CD4-positive, alpha-beta T cell treated with Interleukin-10 for 1 hour (primary cell): ENCODE data around the gene MUC6.
"Not testable (repeated sequence)": the region's sequence is repeated elsewhere in the genome, so short reads cannot be mapped to it uniquely, and the experiment has no call there.

ENCODE experiments used
- DNase-seq: peaks from one replicate; pipeline ENCODE4 v3.0.0-alpha.2; 2020

MUC6 gene

DNA sequence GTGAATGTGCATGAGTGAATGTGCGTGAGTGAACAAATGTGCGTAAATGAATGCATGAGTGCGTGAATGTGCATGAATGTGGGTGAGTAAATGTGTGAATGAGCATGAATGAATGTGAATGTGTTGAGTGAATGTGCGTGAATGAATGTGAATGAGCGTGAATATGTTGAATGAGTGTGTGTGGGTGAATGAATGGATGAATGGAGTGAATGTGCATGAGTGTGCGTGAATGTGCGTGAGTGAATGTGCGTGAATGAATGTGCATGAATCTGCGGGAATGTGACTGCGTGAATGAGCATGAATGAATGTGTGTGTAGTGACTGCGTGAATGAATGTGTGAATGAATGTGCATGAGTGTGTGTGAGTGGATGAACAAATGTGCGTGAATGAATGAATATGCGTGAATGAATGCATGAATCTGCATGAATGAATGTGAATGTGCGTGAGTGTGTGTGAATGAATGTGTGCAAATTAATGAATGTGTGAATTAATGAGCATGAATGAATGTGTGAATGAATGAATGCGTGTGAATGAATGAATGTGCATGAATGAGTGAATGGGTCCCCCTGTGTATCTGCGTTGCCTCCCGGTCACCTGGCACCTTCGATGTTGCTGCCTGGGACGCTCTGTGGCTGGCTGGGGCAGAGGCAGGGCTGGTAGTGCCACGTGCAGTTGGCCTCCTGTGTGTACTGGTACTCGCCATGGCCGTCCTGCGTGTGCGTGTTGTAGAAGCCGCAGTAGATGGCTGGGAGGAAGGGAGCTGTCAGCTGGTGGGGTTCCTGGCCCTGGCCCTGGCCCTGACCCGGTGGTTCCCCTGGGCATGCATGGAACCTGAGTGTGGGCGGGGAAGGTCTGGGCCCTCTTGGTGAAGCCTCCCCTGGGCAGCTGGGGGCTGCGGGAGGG is 13.4 kb downstream of the MUC6 start:
- DNase-seq, result no peak

- no peak for DNase-seq
Observed at GRCh38 chr11:1022411-1022810, 14.1 kb downstream of the MUC6 start.

GRCh38 chr11:1020211-1020905 is 16.2 kb downstream of the MUC6 start:
- DNase-seq, result no peak

DNA sequence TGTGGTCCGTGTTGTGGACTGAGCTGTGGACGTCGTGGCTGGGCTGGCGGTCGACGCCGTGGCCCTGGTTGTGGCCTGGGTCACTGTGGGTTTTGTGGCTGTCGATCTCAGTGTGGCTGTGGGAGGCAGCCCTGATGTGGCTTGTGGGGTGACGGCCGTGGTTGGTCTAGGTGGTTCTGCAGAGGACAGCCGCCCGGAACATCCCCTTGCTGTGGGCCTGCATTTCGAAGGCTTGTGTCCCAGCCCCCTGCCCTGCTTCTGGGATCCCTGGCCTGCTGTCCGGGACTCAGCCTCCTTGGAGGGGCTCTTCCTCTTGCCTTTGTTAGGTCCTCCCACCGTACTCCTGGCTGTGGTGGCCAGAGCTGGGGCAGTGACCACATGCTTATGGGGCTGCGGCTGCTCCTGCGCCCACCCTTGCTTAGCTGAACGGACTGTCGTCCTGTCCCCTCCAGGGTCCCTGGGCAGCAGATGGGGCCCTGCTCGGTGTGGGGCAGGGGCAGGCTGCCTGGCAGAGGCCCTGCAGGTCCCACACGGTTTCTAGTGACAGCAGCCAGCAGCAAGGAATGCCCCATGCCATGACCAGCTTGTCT is 17.1 kb downstream of the MUC6 start:
- DNase-seq, result no peak

DNA sequence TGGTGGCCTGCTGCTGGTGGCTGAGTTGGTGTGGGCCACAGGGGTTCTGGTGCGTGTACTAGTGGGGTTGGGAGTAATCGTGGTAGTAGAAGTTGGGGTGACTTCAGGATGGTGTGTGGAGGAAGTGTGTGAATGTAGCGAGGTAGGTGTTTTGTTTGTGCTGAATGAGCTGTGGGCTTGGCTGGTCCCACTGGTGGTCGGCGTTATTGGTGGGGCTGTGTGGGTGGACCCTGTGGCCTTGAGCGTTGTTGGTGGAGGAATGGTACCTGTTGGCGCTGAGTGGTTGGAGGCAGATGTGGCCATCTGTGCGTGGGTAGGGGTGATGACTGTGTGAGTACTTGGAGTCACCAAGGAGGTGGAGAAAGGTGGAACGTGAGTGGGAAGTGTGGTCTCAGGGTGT is 18.4 kb downstream of the MUC6 start:
- no peak for DNase-seq

DNA sequence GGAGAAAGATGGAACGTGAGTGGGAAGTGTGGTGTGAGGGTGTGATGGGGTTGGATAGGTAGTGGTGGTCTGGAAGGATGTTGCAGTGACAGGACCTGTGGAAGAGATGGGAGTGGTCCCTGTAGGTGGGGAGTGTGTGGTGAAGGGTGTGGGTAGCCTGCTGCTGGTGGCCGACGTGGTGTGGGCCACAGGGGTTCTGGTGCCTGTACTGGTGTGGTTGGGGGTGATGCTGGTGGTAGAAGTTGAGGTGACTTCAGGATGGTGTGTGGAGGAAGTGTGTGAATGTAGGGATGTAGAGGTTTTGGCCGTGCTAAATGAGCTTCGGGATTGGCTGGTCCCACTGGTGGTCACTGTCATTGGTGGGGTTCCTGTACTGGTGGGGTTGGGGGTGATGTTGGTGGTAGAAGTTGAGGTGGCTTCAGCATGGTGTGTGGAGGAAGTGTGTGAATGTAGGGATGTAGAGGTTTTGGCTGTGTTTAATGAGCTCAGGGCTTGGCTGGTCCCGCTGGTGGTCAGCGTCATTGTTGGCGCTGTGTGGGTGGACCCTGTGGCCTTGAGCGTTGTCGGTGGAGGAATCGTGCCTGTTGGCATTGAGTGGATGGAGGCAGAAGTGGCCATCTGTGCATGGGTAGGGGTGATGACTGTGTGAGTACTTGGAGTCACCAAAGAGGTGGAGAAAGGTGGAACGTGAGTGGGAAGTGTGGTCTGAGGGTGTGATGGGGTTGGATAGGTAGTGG is 19.1 kb downstream of the MUC6 start:
- DNase-seq, result no peak

GRCh38 chr11:1016610-1017126 is 19.9 kb downstream of the MUC6 start:
- DNase-seq, result not testable (repeated sequence)

GRCh38 chr11:1015826-1016545 is 20.5 kb downstream of the MUC6 start:
- no peak for DNase-seq

DNA sequence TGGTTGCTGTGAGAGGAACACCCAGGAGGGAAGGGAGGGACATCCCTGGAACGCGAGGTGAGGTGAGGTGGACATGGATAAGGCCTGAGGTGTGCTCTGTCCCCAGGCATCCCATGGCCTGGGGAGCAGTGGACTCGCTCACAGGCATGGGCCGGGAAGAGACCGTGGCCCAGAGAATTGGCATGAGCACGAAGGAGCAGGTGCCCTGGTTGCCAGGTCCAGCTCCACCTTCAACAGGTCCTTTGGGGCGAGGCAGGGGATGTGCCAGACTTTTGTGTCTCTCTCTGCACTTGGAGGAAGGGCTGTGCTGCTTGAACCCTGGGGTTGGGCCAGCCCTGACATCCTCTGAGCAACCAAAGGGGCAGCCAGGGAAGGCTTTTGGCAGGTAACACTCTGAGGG is 21.5 kb downstream of the MUC6 start:
- no peak for DNase-seq

DNA sequence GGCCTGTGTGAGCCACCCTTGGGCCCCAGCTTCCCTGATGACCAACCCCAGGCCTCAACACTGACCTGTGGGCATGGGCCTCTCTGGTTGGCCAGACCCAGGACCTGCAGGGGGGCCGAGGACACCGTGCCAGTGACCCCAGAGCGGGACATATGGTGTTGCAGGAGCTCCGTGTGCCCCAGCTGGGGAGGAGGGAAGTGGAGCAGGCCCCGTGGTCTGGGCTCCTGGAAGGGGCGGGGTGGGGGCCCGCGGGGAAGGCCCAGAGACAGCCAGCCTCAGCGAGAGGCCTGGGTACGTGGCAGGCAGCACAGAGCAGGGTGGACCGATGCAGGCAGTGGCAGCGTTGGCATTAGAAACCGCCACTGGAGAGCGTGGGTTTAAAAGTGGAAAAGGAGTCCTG is 22.2 kb downstream of the MUC6 start:
- DNase-seq, result no peak

- no peak for DNase-seq
Observed at GRCh38 chr11:1013631-1013935, 22.9 kb downstream of the MUC6 start.

DNA sequence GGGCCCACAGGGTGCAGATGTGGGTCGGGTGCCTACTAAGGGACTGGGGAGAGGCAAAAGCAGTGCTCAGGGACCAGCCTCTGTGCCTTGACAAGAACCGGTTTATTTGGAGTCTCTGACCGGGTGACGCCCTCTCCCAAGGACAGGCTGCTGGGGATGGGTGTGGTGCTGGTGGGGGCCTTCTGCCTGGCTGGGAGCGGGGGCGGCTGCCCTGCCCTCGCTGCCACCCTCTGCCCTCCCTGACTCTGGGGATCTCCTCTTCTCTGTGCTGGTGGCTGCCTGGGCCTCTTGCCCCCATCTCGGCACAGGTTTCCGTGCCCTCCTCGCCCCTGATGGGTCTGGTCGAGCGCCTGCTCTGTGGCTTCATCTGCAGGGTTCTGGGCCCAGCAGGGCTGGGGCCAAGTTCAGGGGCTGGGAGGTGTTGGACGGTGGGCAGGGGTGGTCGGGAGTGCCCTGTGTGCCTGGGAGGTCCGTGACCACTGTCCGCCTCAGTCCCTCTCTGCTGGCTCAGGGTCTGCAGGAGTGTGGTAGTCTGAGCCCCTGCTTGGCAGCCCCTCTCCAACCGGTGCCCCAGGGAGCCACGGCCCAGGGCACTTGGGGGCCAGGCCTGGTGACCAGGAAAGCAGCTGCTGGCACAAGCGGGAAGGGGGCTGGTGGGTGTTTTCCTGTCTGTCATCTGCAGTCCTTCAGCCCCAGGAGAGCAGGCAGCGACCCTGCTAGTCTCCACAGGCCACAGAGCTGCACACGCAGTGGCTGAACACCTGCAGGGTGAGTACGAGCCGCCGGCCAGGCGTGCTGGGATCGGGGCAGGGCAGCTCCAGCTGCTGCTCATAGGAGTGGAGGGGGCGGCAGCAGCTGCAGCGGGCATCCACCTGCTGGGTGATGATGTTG is 23.5 kb downstream of the MUC6 start:
- no peak for DNase-seq

GRCh38 chr11:1012291-1012690 is 24.2 kb downstream of the MUC6 start:
- no peak for DNase-seq

DNA sequence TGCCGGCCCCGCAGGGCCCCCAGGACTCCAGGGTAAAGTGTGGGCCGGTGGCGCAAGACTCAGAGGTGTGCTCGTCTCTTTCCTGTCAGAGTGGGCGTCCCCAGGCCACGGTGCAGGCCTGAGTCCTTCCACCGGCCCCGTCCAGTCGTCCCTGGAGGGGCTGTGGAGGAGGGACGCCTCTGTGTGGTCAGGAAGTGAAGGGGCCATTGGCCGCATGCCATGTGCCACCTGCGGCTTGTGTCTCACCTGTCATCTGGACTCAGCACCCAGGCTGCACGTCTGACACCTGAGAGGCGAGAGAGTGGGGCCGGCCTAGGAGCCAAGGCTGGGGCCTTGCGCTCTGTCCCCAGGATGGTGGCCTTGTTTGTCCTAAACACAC is 25.2 kb downstream of the MUC6 start:
- no peak for DNase-seq

- no peak for DNase-seq
Observed at GRCh38 chr11:1010551-1011319, 25.8 kb downstream of the MUC6 start.

DNA sequence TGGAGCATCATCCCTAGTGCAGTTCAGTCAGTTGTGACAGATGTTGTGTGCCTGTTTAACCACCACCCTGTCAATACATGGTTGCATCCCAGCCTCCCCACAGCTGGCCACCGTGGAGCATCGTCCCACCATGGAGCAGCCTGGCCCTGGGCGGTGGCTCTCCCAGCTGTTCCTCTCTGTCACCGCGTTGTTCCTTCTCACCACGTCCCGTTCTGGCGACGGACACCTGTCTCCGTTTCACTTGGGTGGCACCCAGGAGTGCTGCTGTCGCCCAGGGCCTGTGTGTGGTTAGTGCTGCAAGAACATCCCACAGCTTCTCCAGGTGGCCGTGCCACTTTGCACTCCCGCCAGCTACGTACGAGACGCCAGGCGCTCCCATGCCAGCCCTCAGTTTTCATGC is 26.5 kb downstream of the MUC6 start:
- DNase-seq, result no peak

DNA sequence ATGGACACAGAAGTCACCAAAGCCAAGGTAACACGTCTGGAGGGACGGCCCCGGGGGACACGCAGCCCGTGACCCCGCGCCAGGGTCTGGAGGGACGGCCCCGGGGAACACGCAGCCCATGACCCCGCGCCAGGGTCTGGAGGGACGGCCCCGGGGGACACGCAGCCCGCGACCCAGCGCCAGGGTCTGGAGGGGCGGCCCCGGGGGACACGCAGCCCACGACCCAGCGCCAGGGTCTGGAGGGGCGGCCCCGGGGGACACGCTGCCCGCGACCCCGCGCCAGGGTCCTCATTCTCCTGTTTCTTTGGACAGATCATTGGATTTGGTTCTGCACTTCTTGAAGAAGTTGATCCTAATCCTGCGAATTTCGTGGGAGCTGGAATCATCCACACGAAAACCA is 27.1 kb downstream of the MUC6 start:
- no peak for DNase-seq

DNA sequence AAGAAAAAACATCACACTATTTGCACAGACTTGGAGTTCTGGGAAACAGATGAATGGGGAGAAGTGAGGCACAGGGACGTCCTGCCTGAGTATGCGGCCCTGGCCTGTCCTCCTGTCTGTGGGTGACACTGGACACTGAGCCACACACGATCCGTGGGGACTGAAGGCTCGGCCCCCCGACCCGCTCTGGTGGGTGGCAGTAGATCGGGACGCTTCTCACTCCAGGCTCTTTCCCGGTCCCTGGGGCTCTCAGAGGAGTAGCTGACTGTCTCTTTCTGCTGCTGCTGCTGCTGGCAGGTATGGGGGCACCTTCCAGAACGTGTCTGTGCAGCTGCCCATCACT is 27.7 kb downstream of the MUC6 start:
- no peak for DNase-seq

GRCh38 chr11:1008001-1008802 is 28.3 kb downstream of the MUC6 start:
- DNase-seq, result no peak

DNA sequence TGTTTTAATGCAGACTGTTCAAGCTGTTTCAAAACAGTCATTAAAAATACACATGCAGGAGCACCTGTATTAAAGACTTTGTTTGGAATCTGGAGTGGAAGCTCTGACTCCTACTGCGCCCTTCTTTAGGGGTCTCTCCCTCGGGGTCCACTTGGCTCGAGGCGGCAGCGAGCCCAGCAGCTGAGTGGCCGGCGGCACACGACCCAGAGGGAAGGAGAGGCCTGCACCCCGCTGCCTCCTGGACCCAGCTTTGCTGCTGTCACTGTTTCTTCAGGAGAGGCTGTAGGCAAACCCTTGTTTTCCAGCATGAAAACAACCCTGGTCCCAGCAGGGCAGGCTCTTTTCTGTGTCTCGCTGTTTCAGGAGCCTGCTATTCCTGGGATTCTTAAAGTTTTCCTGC is 29.2 kb downstream of the MUC6 start:
- DNase-seq, result no peak
